NCI-H1436 (cell line): Measurements from ENCODE around the gene DERA.
"Not testable (repeated sequence)": the region's sequence is repeated elsewhere in the genome, so short reads cannot be mapped to it uniquely, and the experiment has no call there.

Source experiments
- DNase-seq: peaks from one replicate; lab custom pipeline; 2025; lab: John Stamatoyannopoulos, UW

Gene DERA

GRCh38 chr12:16012117-16012516 lies 101.0 kb downstream of the DERA start:
- DNase-seq, result no peak

GRCh38 chr12:16013722-16014121 lies 102.6 kb downstream of the DERA start:
- not testable (repeated sequence) for DNase-seq

- not testable (repeated sequence) for DNase-seq
These were observed 103.3 kb downstream of the DERA start for GRCh38 chr12:16014394-16014793.

GRCh38 chr12:16016748-16017147 lies 105.6 kb downstream of the DERA start:
- DNase-seq, result no peak

GRCh38 chr12:16018306-16018705 lies 107.2 kb downstream of the DERA start:
- DNase-seq, result no peak

- DNase-seq, result no peak
These were observed 108.0 kb downstream of the DERA start for GRCh38 chr12:16019136-16019535.

GRCh38 chr12:16020031-16020430 lies 108.9 kb downstream of the DERA start:
- no peak for DNase-seq

GRCh38 chr12:16021026-16021425 lies 109.9 kb downstream of the DERA start:
- no peak for DNase-seq

GRCh38 chr12:16021676-16022075 lies 110.5 kb downstream of the DERA start:
- no peak for DNase-seq

- no peak for DNase-seq
These were observed 115.9 kb downstream of the DERA start for GRCh38 chr12:16027002-16027401.

GRCh38 chr12:16030744-16031143 lies 119.6 kb downstream of the DERA start:
- DNase-seq, result no peak

GRCh38 chr12:16034136-16034817 lies 123.1 kb downstream of the DERA start:
- DNase-seq, result no peak

GRCh38 chr12:16036073-16036472 lies 124.9 kb downstream of the DERA start:
- no peak for DNase-seq

GRCh38 chr12:16037533-16037932 lies 126.4 kb downstream of the DERA start:
- no peak for DNase-seq

- no peak for DNase-seq
These were observed 132.3 kb downstream of the DERA start for GRCh38 chr12:16043480-16043879.

GRCh38 chr12:16046266-16046665 lies 135.1 kb downstream of the DERA start:
- DNase-seq, result no peak

GRCh38 chr12:16048511-16048910 lies 137.4 kb downstream of the DERA start:
- no peak for DNase-seq

- DNase-seq, result no peak
These were observed 145.8 kb downstream of the DERA start for GRCh38 chr12:16056910-16057309.

- not testable (repeated sequence) for DNase-seq
These were observed 146.2 kb downstream of the DERA start for GRCh38 chr12:16057351-16057751.

- DNase-seq, result no peak
These were observed 151.5 kb downstream of the DERA start for GRCh38 chr12:16062611-16063010.

- no peak for DNase-seq
These were observed 152.6 kb downstream of the DERA start for GRCh38 chr12:16063726-16064125.

- no peak for DNase-seq
These were observed 159.0 kb downstream of the DERA start for GRCh38 chr12:16070113-16070512.

- no peak for DNase-seq
These were observed 161.5 kb downstream of the DERA start for GRCh38 chr12:16072678-16073077.

- no peak for DNase-seq
These were observed 163.8 kb downstream of the DERA start for GRCh38 chr12:16074894-16075293.
